K562 (cell line): ENCODE measurements around the gene ELOVL1. TPM values are rescaled to one million over a fixed set of nuclear protein-coding genes. Genes with fewer than 3 reads are reported as not detected.

Source experiments
- ADNP ChIP-seq: fragments of 200-800 bp; sonication (Bioruptor generic); IDR thresholded peaks from 2 replicates; pipeline ENCODE4 v1.6.1; 2016; ENCODE audit warnings: missing genetic modification characterization, missing compliant biosample characterization
- CBFA2T3 ChIP-seq: fragments of 450-650 bp; IDR thresholded peaks from 2 replicates; pipeline ENCODE4 v1.6.1; 2017
- CEBPG ChIP-seq, 3 experiments: fragments of 200-800 bp in 1 of 3; sonication (Bioruptor generic) in 1 of 3; sonication (generic) in 1 of 3; formaldehyde crosslinking in 1 of 3; IDR thresholded peaks in 2 of 3; conservative IDR thresholded peaks in 1 of 3; 2 replicates each; pipeline versions ENCODE4 v1.6.1 to v1.8.0; 2016 to 2022; ENCODE audit warnings: missing compliant biosample characterization in 2 of 3, missing genetic modification characterization in 2 of 3, mild to moderate bottlenecking in 1 of 3, missing genetic modification reagents in 1 of 3
- ERF ChIP-seq: fragments of 450-650 bp; formaldehyde crosslinking; IDR thresholded peaks from 2 replicates; pipeline ENCODE4 v1.4.0; 2020; ENCODE audit warnings: mild to moderate bottlenecking, mixed read lengths
- FOXA1 ChIP-seq: fragments of 450-650 bp; IDR thresholded peaks from 2 replicates; pipeline ENCODE4 v1.6.1; 2016; ENCODE audit warnings: mild to moderate bottlenecking, borderline replicate concordance
- KDM1A ChIP-seq, 2 experiments: fragments of 450-650 bp; IDR thresholded peaks; 2 replicates each; pipeline ENCODE4 v1.6.1; 2016; ENCODE audit warnings: mild to moderate bottlenecking in 2 of 2
- KDM4B ChIP-seq, 2 experiments: fragments of 450-650 bp in 1 of 2; sonication (generic) in 1 of 2; IDR thresholded peaks; 2 replicates each; pipeline ENCODE4 v1.6.1; 2016 to 2017; ENCODE audit warnings: borderline replicate concordance in 2 of 2, antibody characterized with exemption in 1 of 2, low read depth in 1 of 2, mild to moderate bottlenecking in 1 of 2
- KDM5B ChIP-seq: fragments of 200-600 bp; sonication (generic); IDR thresholded peaks from 2 replicates; pipeline ENCODE4 v1.6.1; 2012; ENCODE audit warnings: low read depth, mild to moderate bottlenecking, moderate library complexity, low read length, control low read depth, inconsistent platforms; ENCODE audit not compliant: insufficient replicate concordance
- KLF10 ChIP-seq: fragments of 250-450 bp; sonication (Bioruptor Pico); IDR thresholded peaks from 2 replicates; pipeline ENCODE4 v1.6.1; 2021; ENCODE audit warnings: matching md5 sums
- MTF1 ChIP-seq: fragments of 250-450 bp; sonication (Bioruptor Pico); IDR thresholded peaks from 2 replicates; pipeline ENCODE4 v1.9.0; 2021; ENCODE audit warnings: moderate library complexity, mild to moderate bottlenecking, inconsistent platforms, borderline replicate concordance
- PHF20 ChIP-seq: fragments of 450-650 bp; IDR thresholded peaks from 2 replicates; pipeline ENCODE4 v1.6.1; 2018; ENCODE audit not compliant: partially characterized antibody
- RB1 ChIP-seq: fragments of 450-650 bp; IDR thresholded peaks from 2 replicates; pipeline ENCODE4 v1.6.1; 2017; ENCODE audit warnings: low read depth, mild to moderate bottlenecking
- SP1 ChIP-seq: sonication (generic); formaldehyde crosslinking; IDR thresholded peaks from 2 replicates; pipeline ENCODE4 v1.8.1; 2022; ENCODE audit warnings: mild to moderate bottlenecking, missing genetic modification reagents
- SRSF7 ChIP-seq: fragments of 200-400 bp; formaldehyde crosslinking; optimal IDR thresholded peaks from 2 replicates; pipeline ENCODE3; 2017; ENCODE audit warnings: mild to moderate bottlenecking, low read depth, low read length
- THRAP3 ChIP-seq: fragments of 450-650 bp; IDR thresholded peaks from 2 replicates; pipeline ENCODE4 v1.6.1; 2016; ENCODE audit warnings: mild to moderate bottlenecking, inconsistent platforms, borderline replicate concordance
- ZFP36 ChIP-seq: fragments of 150-350 bp; IDR thresholded peaks from 2 replicates; pipeline ENCODE4 v1.6.1; 2018; ENCODE audit warnings: low read length, low read depth; ENCODE audit not compliant: partially characterized antibody
- ZNF184 ChIP-seq: sonication (generic); formaldehyde crosslinking; IDR thresholded peaks from 2 replicates; pipeline ENCODE4 v1.5.0; 2020; ENCODE audit warnings: missing genetic modification reagents
- ZNF407 ChIP-seq: fragments of 450-650 bp; IDR thresholded peaks from 2 replicates; pipeline ENCODE4 v1.6.1; 2016; ENCODE audit warnings: low read depth
- ZNF436 ChIP-seq: fragments of 250-450, 450-650 bp; sonication (Bioruptor Pico); formaldehyde crosslinking; IDR thresholded peaks from 2 replicates; pipeline ENCODE4 v1.7.0; 2020; ENCODE audit warnings: mild to moderate bottlenecking
- ZNF449 ChIP-seq: fragments of 250-450 bp; sonication (Bioruptor Pico); IDR thresholded peaks from 2 replicates; pipeline ENCODE4 v1.8.0; 2022; ENCODE audit warnings: moderate library complexity, mild to moderate bottlenecking, inconsistent platforms
- ZNF780A ChIP-seq: fragments of 250-450 bp; sonication (Bioruptor Pico); IDR thresholded peaks from 2 replicates; pipeline ENCODE4 v1.5.0; 2021; ENCODE audit warnings: mild to moderate bottlenecking
- polyA plus RNA-seq, 8 experiments: library from polyadenylated mRNA; depleted of rRNA in 4 of 8; stranded (reverse) in 5 of 8; unstranded in 3 of 8; fragments of >200 nt; fragmentation: Nextera tagmentation in 2 of 8; fragmentation: Illumina TruSeq in 1 of 8; extraction: Ambion mirVana in 2 of 8; extraction: Trizol in 1 of 8; gene quantifications; 2 replicates each; pipeline versions ENCODE4 v1.2.1 to v1.2.3, GENCODE V29; 2011 to 2014; ENCODE audit warnings: inconsistent platforms in 1 of 8, missing spikeins in 1 of 8
- total RNA-seq, 7 experiments: library from RNA; depleted of rRNA in 6 of 7; stranded (reverse); fragments of >200 nt in 6 of 7; fragmentation: Illumina TruSeq in 2 of 7; extraction: Trizol in 2 of 7; gene quantifications; 2 replicates each; pipeline versions ENCODE4 v1.2.1 to v1.2.3, GENCODE V29; 2011 to 2021; ENCODE audit warnings: low replicate concordance in 1 of 7

ELOVL1 gene
- total and polyA plus RNA-seq, 9 of the 15 experiments (the other 6 are each of a cell fraction or from before 2014, with no cell fraction given), result 51.0 to 157 (median 70.3) TPM

DNA sequence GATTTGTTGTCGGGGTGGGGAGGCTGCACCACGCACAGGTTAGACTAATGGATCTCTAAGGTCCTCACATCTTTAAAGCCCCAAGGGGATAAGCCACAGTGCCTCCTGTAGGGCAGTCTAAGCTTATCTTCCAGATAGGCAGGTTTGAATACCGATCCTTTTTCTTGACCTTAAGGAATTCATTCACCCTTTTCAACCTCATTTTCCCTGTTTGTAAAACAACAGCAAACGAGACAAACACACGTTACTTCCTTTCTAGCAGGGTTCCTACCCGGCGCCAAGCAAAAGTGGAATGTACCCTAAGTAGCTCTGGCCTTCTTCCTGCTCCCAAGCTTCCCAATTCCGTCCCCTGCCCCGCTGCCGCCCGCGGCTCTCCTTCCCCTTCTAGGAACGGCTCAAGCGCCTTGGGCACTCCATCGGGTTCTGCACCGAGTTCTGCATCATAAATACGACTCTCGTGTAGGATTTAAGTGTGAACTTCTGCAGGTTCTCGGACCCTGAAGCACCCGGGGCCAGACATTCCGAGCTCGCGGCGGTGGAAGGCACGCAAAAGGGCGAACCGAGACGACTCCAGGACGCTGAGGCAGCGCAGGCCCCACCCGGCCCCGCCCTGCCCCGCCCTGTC lies 9.6 kb downstream of the ELOVL1 start (continued):
- TF ChIP-seq ZNF407 (no peak), PHF20 (peak; percentile 58), ZFP36 (no peak), SP1 (CRISPR knock-in tag) (peak; percentile 76; the same call in 1 of the 2 replicates), MTF1 (CRISPR knock-in tag) (no peak), CEBPG (CRISPR knock-in tag; IDR thresholded peaks at IDR 0.05) (no peak), CEBPG (tag; conservative IDR thresholded peaks at IDR 0.05 in 1 of 2, IDR thresholded peaks at IDR 0.05 in 1 of 2) (no peak), KDM4B (IDR thresholded peaks at IDR 0.05; ENCODE audit: borderline replicate concordance in 2 of 2, low read depth in 1 of 2) (no peak), ADNP (tag) (no peak), FOXA1 (no peak), SRSF7 (no peak), ZNF184 (CRISPR knock-in tag) (no peak), CBFA2T3 (no peak), ZNF449 (CRISPR knock-in tag) (no peak), RB1 (no peak), ZNF436 (CRISPR knock-in tag) (no peak), THRAP3 (no peak), ZNF780A (CRISPR knock-in tag) (no peak), KLF10 (CRISPR knock-in tag) (no peak), KDM5B (peak; percentile 78), KDM1A (IDR thresholded peaks at IDR 0.05) (no peak), ERF (CRISPR knock-in tag) (no peak)
